IMR-90 (cell line): Measurements from ENCODE around the gene CD3E. TPM values are rescaled to one million over a fixed set of nuclear protein-coding genes. Genes with fewer than 3 reads are reported as not detected.

Experiments
- ATAC-seq: fragments of 200-7000 bp; cut with Tn5 transposase; 2 replicates; pipeline ENCODE4 v1.9.1; 2020; ENCODE audit warnings: low read depth, mild to moderate bottlenecking, moderate library complexity
- BruUV-seq: library from RNA; stranded (reverse); fragments of 400-500 nt; replicated peaks from 2 replicates; lab custom pipeline; 2021; lab: Mats Ljungman, UMichigan
- CTCF ChIA-PET: fragments of 300-600 bp; formaldehyde crosslinking; extraction: SDS; loops from one replicate; lab custom pipeline; 2021; ENCODE audit warnings: antibody characterized with exemption; lab: Yijun Ruan, JAX
- POLR2A ChIA-PET: fragments of 300-600 bp; sonication (Branson Sonifier 250); formaldehyde crosslinking; loops from one replicate; lab custom pipeline; 2022; ENCODE audit warnings: antibody characterized with exemption; ENCODE audit not compliant: unreplicated experiment; lab: Charles Lee
- DNase-seq: peaks from one replicate; pipeline ENCODE4 v3.0.0; 2013
- H2AFZ ChIP-seq: replicated peaks from 2 replicates; pipeline ENCODE3; 2013; ENCODE audit warnings: low read length, mild to moderate bottlenecking; ENCODE audit not compliant: poor library complexity
- H2AK5ac ChIP-seq: 2 replicates; pipeline ENCODE4 v1.6.1; 2013; ENCODE audit warnings: low read depth, low read length, inconsistent platforms
- H2AK9ac ChIP-seq: replicated peaks from 2 replicates; pipeline ENCODE3; 2013; ENCODE audit warnings: mild to moderate bottlenecking, low read depth, low read length, moderate library complexity; ENCODE audit not compliant: poor library complexity
- H2BK120ac ChIP-seq: 2 replicates; pipeline ENCODE4 v1.6.1; 2013; ENCODE audit warnings: low read depth, low read length, inconsistent platforms
- H2BK15ac ChIP-seq: 3 replicates; pipeline ENCODE4 v1.6.1; 2013; ENCODE audit warnings: low read depth, low read length, inconsistent platforms
- H2BK20ac ChIP-seq: 2 replicates; pipeline ENCODE4 v1.6.1; 2013; ENCODE audit warnings: low read depth, mild to moderate bottlenecking, inconsistent platforms, low read length, moderate library complexity
- H2BK5ac ChIP-seq: 2 replicates; pipeline ENCODE4 v1.6.1; 2013; ENCODE audit warnings: mild to moderate bottlenecking, low read depth, low read length, inconsistent platforms; ENCODE audit not compliant: poor library complexity, severe bottlenecking
- H3K14ac ChIP-seq: replicated peaks from 2 replicates; pipeline ENCODE4 v1.6.1; 2013; ENCODE audit warnings: low read depth, low read length, inconsistent platforms
- H3K18ac ChIP-seq: 2 replicates; pipeline ENCODE4 v1.6.1; 2013; ENCODE audit warnings: low read depth, low read length, control low read depth
- H3K23ac ChIP-seq: 2 replicates; pipeline ENCODE4 v1.6.1; 2013; ENCODE audit warnings: low read depth, low read length, inconsistent platforms
- H3K27ac ChIP-seq: 2 replicates; pipeline ENCODE4 v1.5.1; 2013; ENCODE audit warnings: mild to moderate bottlenecking, control low read depth, low read length; ENCODE audit not compliant: insufficient read depth
- H3K27me3 ChIP-seq: 2 replicates; pipeline ENCODE4 v1.6.1; 2013; ENCODE audit warnings: low read length; ENCODE audit not compliant: control insufficient read depth, insufficient read depth
- H3K36me3 ChIP-seq: 2 replicates; pipeline ENCODE4 v1.6.1; 2013; ENCODE audit warnings: low read length, mixed read lengths; ENCODE audit not compliant: control insufficient read depth, insufficient read depth
- H3K4ac ChIP-seq: 2 replicates; pipeline ENCODE4 v1.6.1; 2013; ENCODE audit warnings: low read depth, low read length, inconsistent platforms
- H3K4me1 ChIP-seq: 2 replicates; pipeline ENCODE4 v1.6.1; 2013; ENCODE audit warnings: low read length, mixed read lengths; ENCODE audit not compliant: control insufficient read depth, insufficient read depth
- H3K4me2 ChIP-seq: 2 replicates; pipeline ENCODE4 v1.6.1; 2013; ENCODE audit warnings: low read depth, mild to moderate bottlenecking, control low read depth, low read length, moderate library complexity
- H3K4me3 ChIP-seq: 2 replicates; pipeline ENCODE4 v1.5.1; 2013; ENCODE audit warnings: low read depth, mild to moderate bottlenecking, control low read depth, low read length, moderate library complexity; ENCODE audit not compliant: insufficient read depth
- H3K56ac ChIP-seq: 2 replicates; pipeline ENCODE4 v1.6.1; 2013; ENCODE audit warnings: low read length, inconsistent platforms; ENCODE audit not compliant: insufficient read depth; ENCODE audit errors: extremely low read depth
- H3K79me1 ChIP-seq, 2 experiments: 2 replicates each; pipeline ENCODE4 v1.6.1; 2013; ENCODE audit warnings: low read length in 2 of 2, inconsistent platforms in 1 of 2, low read depth in 1 of 2
- H3K9ac ChIP-seq: 2 replicates; pipeline ENCODE4 v1.6.1; 2013; ENCODE audit warnings: low read depth, low read length, control low read depth
- H3K9me1 ChIP-seq: 2 replicates; pipeline ENCODE4 v1.6.1; 2013; ENCODE audit warnings: low read length, inconsistent platforms; ENCODE audit not compliant: insufficient read depth
- H3K9me3 ChIP-seq: 2 replicates; pipeline ENCODE4 v1.6.1; 2013; ENCODE audit warnings: low read length; ENCODE audit not compliant: control insufficient read depth, insufficient read depth
- H4K20me1 ChIP-seq: 2 replicates; pipeline ENCODE4 v1.6.1; 2013; ENCODE audit warnings: low read length, inconsistent platforms; ENCODE audit not compliant: insufficient read depth
- H4K5ac ChIP-seq: 2 replicates; pipeline ENCODE4 v1.6.1; 2013; ENCODE audit warnings: mild to moderate bottlenecking, low read depth, low read length, control low read depth
- H4K8ac ChIP-seq, 2 experiments: 2 replicates each; pipeline ENCODE4 v1.6.1; 2013; ENCODE audit warnings: low read depth in 2 of 2, low read length in 2 of 2, control low read depth in 1 of 2, inconsistent platforms in 1 of 2
- H4K91ac ChIP-seq: 2 replicates; pipeline ENCODE4 v1.6.1; 2013; ENCODE audit warnings: low read depth, low read length, inconsistent platforms; ENCODE audit not compliant: insufficient read depth
- ELK1 ChIP-seq: fragments of 150-350 bp; IDR thresholded peaks from 2 replicates; pipeline ENCODE4 v1.6.1; 2016; ENCODE audit warnings: low read depth, mild to moderate bottlenecking, low read length, moderate library complexity, borderline replicate concordance
- MAFK ChIP-seq: IDR thresholded peaks from 2 replicates; pipeline ENCODE4 v1.6.1; 2012; ENCODE audit warnings: low read depth, low read length, improper control_type of control experiment
- NFE2L2 ChIP-seq: fragments of 150-350 bp; IDR thresholded peaks from 2 replicates; pipeline ENCODE4 v1.6.1; 2016; ENCODE audit warnings: low read depth, mild to moderate bottlenecking, low read length
- POLR2A ChIP-seq: IDR thresholded peaks from 2 replicates; pipeline ENCODE4 v1.6.1; 2012; ENCODE audit warnings: mild to moderate bottlenecking, low read depth, low read length
- WGBS, 2 experiments: methylation state at CpG; one replicate each; pipeline versions ENCODE4 v1.1.5 to v1.1.7; 2013; ENCODE audit warnings: missing lambda C conversion rate in 2 of 2; ENCODE audit not compliant: insufficient read length in 1 of 2; ENCODE audit errors: extremely low coverage in 2 of 2; 5-methylcytosine and 5-hydroxymethylcytosine counted together
- dilution Hi-C: fragments of 300-500 bp; cut with HindIII; formaldehyde crosslinking; loops from one replicate; pipeline ENCODE4 v1.14.3; 2018; ENCODE audit warnings: low sequenced_read_pairs; ENCODE audit not compliant: unreplicated experiment
- in situ Hi-C: fragments of 300-500 bp; cut with MboI; formaldehyde crosslinking; loops from 3 replicates; pipeline ENCODE4 v1.14.3; 2019; ENCODE audit warnings: low sequenced_read_pairs, inconsistent platforms, mixed read lengths
- intact Hi-C: fragments of 100-400 bp; cut with micrococcal nuclease; formaldehyde crosslinking; loops from 2 replicates; pipeline ENCODE4 v1.10.0; 2022
- polyA plus RNA-seq, 3 experiments: library from polyadenylated mRNA; depleted of rRNA; stranded (reverse); fragments of >200 nt; gene quantifications; 2 replicates each; pipeline ENCODE4 v1.2.3, GENCODE V29; 2012; ENCODE audit warnings: low replicate concordance in 1 of 3
- total RNA-seq: library from RNA; depleted of rRNA; stranded (reverse); fragments of >200 nt; gene quantifications from 2 replicates; pipeline ENCODE4 v1.2.3, GENCODE V29; 2012

CD3E gene
- total and polyA plus RNA-seq, 2 of the 4 experiments (the other 2 are of a cell fraction): not detected

GRCh38 chr11:118265954-118266353 is 38.6 kb upstream of the CD3E start:
- Histone ChIP-seq H2BK15ac (no peak overlapping the region), H2BK20ac (no peak overlapping the region), H2BK5ac (no peak overlapping the region), H3K56ac (no peak overlapping the region), H3K27ac (no peak overlapping the region), H2BK120ac (no peak overlapping the region), H3K18ac (no peak overlapping the region), H3K9ac (no peak overlapping the region), H3K4me1 (no peaks in the 10 kb centered on the region), H3K9me1 (no peaks in the 10 kb centered on the region), H3K4me2 (no peak overlapping the region), H2AK5ac (no peak overlapping the region), H4K8ac (no peak overlapping the region), H3K79me1 (no peaks in the 10 kb centered on the region), H3K27me3 (peaks cover 26% of the 10 kb centered on the region), H3K4ac (no peak overlapping the region), H2AFZ (no peak overlapping the region), H3K9me3 (no peaks in the 10 kb centered on the region), H4K20me1 (no peaks in the 10 kb centered on the region), H4K5ac (no peak overlapping the region), H3K23ac (no peak overlapping the region), H3K14ac (no peak overlapping the region), H3K4me3 (no peak overlapping the region), H2AK9ac (no peak overlapping the region), H3K36me3 (no peaks in the 10 kb centered on the region), H4K91ac (no peak overlapping the region)
- ChIA-PET CTCF (no interaction called here), POLR2A (no interaction called here)
- DNase-seq (no peak), ATAC-seq (no peak)
- intact Hi-C loops: no loop called here
- dilution Hi-C loops: no loop called here
- in situ Hi-C loops: no loop called here
- TF ChIP-seq MAFK: no peak
- no peak for TF ChIP-seq POLR2A
- no peak for TF ChIP-seq NFE2L2
- TF ChIP-seq ELK1: no peak
- BruUV-seq: no TSS peak
- WGBS, 2 experiments: no CpG with 5 or more reads among the region's 1 CpG
